Gastroesophageal sphincter (tissue), 4 donors: ENCODE measurements around the gene NPFFR1. TPM values are rescaled to one million over a fixed set of nuclear protein-coding genes. Genes with fewer than 3 reads are reported as not detected.
"Not testable (repeated sequence)": the region's sequence is repeated elsewhere in the genome, so short reads cannot be mapped to it uniquely, and the experiment has no call there.

Experiments used
- ATAC-seq: fragments of 150-250 bp; one replicate; pipeline ENCODE4 v1.9.1; 2016; ENCODE audit warnings: mild to moderate bottlenecking, moderate library complexity
- H3K27ac ChIP-seq, 4 donors: fragments of 200-600 bp; sonication (generic) in 3 of 4; 1 replicate in 3 of 4; 2 replicates in 1 of 4; pipeline ENCODE4 v1.5.1; 2016 to 2019
- H3K27me3 ChIP-seq: fragments of 200-600 bp; sonication (generic); one replicate; pipeline ENCODE4 v1.5.1; 2019
- H3K36me3 ChIP-seq, 2 donors: fragments of 200-600 bp; sonication (generic); one replicate each; pipeline ENCODE4 v1.5.1; 2019; ENCODE audit warnings: control low read depth in 1 of 2
- H3K4me1 ChIP-seq, 3 donors: fragments of 200-600 bp; sonication (generic); 1 replicate in 2 of 3; 2 replicates in 1 of 3; pipeline ENCODE4 v1.5.1; 2016 to 2019; ENCODE audit warnings: control low read depth in 2 of 3
- H3K4me3 ChIP-seq, 2 donors: fragments of 200-600 bp; sonication (generic); one replicate each; pipeline ENCODE4 v1.5.1; 2019; ENCODE audit warnings: mild to moderate bottlenecking in 1 of 2, moderate library complexity in 1 of 2
- H3K9me3 ChIP-seq, 3 donors: fragments of 200-600 bp; sonication (generic); one replicate each; pipeline ENCODE4 v1.5.1; 2017 to 2019; ENCODE audit warnings: control low read depth in 2 of 3
- EP300 ChIP-seq: sonication (generic); formaldehyde crosslinking; IDR thresholded peaks from one replicate; pipeline ENCODE4 v1.6.1; 2017; ENCODE audit warnings: antibody characterized with exemption, mild to moderate bottlenecking
- POLR2A ChIP-seq, 2 donors: fragments of 450-650 bp; IDR thresholded peaks; one replicate each; pipeline ENCODE4 v1.6.1; 2017; ENCODE audit warnings: antibody characterized with exemption in 2 of 2, mild to moderate bottlenecking in 2 of 2, moderate library complexity in 1 of 2
- POLR2AphosphoS5 ChIP-seq: sonication (generic); formaldehyde crosslinking; IDR thresholded peaks from one replicate; pipeline ENCODE4 v1.6.1; 2017; ENCODE audit warnings: antibody characterized with exemption
- WGBS, 2 donors: methylation state at CpG; one replicate each; pipeline ENCODE4 v1.1.5; 2018; ENCODE audit warnings: low coverage in 1 of 2; 5-methylcytosine and 5-hydroxymethylcytosine counted together
- total RNA-seq, 4 donors: library from RNA; depleted of rRNA; stranded (reverse); fragments of >200 nt; gene quantifications; one replicate each; pipeline ENCODE4 v1.1.0, GENCODE V29; 2016
- TF ChIP-seq, protein P1 (sequence below), 4 experiments: fragments of 200-600 bp in 2 of 4; fragments of 450-650 bp in 2 of 4; sonication (generic) in 1 of 4; IDR thresholded peaks; one replicate each; pipeline ENCODE4 v1.5.1; 2017 to 2019; ENCODE audit warnings: antibody characterized with exemption in 4 of 4, mild to moderate bottlenecking in 2 of 4, moderate library complexity in 2 of 4

The NPFFR1 gene
- total RNA-seq, 4 donors from 2014 or later, result under 0.01 to 0.04 (median under 0.01) TPM; not detected in 1

DNA sequence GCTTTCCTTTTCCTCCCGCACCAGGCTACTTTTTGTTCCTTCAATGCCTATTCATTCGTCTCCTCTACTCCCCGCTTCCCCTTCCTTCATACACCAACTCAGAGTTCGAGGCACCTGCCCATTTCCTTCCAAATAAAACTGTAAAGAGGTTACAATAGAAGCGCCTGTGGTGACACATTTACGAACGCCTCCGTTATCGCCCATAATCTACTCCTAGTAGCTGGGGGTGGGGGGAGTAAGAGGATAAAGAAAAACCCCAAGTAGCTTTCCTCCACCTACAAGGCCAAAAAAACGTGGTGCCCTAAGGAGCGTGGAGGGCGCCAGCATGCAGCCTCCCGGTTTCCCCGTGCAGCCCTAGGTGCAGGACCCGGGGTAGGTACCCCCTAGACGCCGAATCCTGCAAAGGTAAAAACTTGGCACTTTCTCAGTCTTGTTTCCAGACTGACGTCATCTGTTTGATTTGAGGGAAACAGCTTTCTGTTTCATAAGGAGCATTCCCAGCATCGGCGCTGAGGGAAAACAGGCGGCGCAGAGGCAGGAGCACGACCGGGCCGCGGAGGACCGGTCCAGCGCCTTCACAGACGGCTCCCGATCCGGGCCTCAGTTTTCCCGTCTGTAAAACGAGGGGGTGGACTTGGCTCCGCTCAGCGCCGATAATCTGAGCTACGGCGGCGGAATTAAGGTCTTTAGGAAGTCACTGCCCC lies 51.5 kb downstream of the NPFFR1 start:
- H3K27ac ChIP-seq, result peak overlapping the region; percentile 5 to 85 (median 79)
- WGBS, 2 donors, result 9 to 13% methylated on average over 18 to 19 of the region's 39 CpGs
- TF ChIP-seq POLR2AphosphoS5 (peak; percentile 88), EP300 (no peak), POLR2A (IDR thresholded peaks at IDR 0.05) (peak; percentile 14 to 32)
- TF ChIP-seq, protein P1, sequence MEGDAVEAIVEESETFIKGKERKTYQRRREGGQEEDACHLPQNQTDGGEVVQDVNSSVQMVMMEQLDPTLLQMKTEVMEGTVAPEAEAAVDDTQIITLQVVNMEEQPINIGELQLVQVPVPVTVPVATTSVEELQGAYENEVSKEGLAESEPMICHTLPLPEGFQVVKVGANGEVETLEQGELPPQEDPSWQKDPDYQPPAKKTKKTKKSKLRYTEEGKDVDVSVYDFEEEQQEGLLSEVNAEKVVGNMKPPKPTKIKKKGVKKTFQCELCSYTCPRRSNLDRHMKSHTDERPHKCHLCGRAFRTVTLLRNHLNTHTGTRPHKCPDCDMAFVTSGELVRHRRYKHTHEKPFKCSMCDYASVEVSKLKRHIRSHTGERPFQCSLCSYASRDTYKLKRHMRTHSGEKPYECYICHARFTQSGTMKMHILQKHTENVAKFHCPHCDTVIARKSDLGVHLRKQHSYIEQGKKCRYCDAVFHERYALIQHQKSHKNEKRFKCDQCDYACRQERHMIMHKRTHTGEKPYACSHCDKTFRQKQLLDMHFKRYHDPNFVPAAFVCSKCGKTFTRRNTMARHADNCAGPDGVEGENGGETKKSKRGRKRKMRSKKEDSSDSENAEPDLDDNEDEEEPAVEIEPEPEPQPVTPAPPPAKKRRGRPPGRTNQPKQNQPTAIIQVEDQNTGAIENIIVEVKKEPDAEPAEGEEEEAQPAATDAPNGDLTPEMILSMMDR (IDR thresholded peaks at IDR 0.05), result no peak
- no peak for ATAC-seq
- H3K27me3 ChIP-seq, result no peaks in the 10 kb centered on the region
- peaks cover 3 to 47% (median 7%) of the 10 kb centered on the region in 3 donors for H3K4me1 ChIP-seq
- H3K36me3 ChIP-seq, result peaks cover 0 to 5% of the 10 kb centered on the region in 2 donors
- H3K4me3 ChIP-seq, result peak overlapping the region; percentile 72 to 91
- H3K9me3 ChIP-seq, result no peaks in the 10 kb centered on the region

DNA sequence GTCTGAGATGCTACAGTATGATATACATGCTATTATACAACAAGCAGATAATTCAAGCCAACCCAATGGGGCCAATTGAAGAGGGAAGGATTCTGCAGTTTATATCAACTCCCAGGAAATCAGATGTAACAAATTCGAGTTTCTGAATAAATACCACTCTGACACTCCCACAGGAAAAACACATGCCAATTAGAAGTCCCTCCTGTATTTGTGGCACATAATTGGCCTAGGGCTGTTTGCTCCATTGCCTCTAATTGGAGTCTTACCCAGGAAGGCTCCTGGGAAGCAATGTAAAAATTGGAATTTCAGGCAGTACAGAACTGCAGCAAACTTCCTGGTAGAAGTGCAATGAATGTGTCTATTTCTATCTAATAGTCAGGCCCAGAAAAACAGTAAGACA lies 55.3 kb downstream of the NPFFR1 start:
- no peak for ATAC-seq
- no peak for TF ChIP-seq EP300
- no peak for TF ChIP-seq POLR2AphosphoS5
- TF ChIP-seq, protein P1 (IDR thresholded peaks at IDR 0.05), result no peak
- no peak for TF ChIP-seq POLR2A (IDR thresholded peaks at IDR 0.05)
- peaks cover 3 to 41% (median 7%) of the 10 kb centered on the region in 3 donors for H3K4me1 ChIP-seq
- WGBS, 2 donors, result 60 to 89% methylated on average over 1 of the region's 1 CpG
- no peak overlapping the region for H3K4me3 ChIP-seq
- H3K27me3 ChIP-seq, result no peaks in the 10 kb centered on the region
- peak overlapping the region in 1 of 4 donors; percentile 29 for H3K27ac ChIP-seq
- no peaks in the 10 kb centered on the region for H3K9me3 ChIP-seq
- H3K36me3 ChIP-seq, result peaks cover 0 to 5% of the 10 kb centered on the region in 2 donors

DNA sequence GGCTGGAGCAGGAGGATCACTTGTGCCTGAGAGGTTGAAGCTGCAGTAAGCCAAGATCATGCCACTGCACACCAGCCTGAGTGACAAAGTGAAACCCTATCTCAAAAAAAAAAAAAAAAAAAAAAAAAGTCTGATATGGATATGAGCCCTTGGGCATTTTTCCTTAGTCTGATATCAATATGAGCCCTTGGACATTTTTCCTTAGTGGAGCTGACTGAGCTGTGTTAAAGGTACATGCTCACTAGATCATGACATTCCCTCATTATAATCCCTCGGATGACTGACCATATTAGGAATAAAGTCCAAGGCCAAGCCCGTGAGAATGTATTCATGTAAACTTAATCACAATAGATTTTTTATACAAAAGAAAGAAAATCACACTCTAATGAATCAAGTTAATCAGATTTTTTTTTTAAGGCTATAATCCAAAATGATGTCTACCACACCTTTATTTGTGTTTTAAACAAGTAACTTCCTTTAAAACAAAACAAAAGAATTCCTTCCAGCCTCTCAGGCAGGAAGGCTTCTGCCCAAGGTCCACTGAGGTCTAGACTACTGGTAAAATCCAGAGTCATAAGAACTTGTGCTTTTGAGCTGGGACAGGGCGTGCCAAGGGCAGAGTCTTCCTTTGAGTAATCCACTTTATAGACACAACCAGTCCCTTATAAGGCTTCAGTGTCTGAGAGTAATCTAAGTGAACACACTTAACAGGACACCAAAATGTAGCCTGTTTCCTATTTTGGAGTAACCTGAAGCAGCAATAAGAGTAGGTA lies 56.1 kb downstream of the NPFFR1 start:
- peaks cover 3 to 40% (median 7%) of the 10 kb centered on the region in 3 donors for H3K4me1 ChIP-seq
- WGBS, 2 donors, result 67 to 69% methylated on average over 3 of the region's 3 CpGs
- peak; percentile 32 for ATAC-seq
- H3K27ac ChIP-seq, result peak overlapping the region in 2 of 4 donors; percentile 5 to 40
- peaks cover 0 to 5% of the 10 kb centered on the region in 2 donors for H3K36me3 ChIP-seq
- no peaks in the 10 kb centered on the region for H3K9me3 ChIP-seq
- H3K27me3 ChIP-seq, result no peaks in the 10 kb centered on the region
- H3K4me3 ChIP-seq, result no peak overlapping the region
- TF ChIP-seq, protein P1 (IDR thresholded peaks at IDR 0.05), result no peak
- TF ChIP-seq POLR2AphosphoS5 (no peak), EP300 (no peak), POLR2A (IDR thresholded peaks at IDR 0.05) (no peak)

DNA sequence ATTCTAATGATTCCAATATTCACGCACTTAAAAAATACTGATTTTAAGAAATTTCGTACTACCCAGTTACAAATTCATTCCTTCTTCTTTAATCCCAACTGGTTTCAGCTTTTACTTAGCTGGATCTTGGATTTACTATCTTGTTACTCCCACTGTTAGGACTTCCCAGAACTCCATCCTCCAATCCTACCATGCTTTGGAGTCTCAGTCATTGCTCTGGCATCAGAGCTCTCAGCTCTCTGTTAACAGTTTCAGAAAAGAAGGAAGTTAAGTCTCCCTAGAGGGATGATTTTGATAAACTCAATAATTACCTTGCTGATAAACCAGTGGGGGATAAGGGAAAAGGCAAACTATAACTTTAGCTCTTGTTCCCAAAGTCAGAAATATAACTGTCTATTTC lies 60.1 kb downstream of the NPFFR1 start:
- WGBS, 2 donors, result 84 to 100% methylated on average over 2 of the region's 2 CpGs

DNA sequence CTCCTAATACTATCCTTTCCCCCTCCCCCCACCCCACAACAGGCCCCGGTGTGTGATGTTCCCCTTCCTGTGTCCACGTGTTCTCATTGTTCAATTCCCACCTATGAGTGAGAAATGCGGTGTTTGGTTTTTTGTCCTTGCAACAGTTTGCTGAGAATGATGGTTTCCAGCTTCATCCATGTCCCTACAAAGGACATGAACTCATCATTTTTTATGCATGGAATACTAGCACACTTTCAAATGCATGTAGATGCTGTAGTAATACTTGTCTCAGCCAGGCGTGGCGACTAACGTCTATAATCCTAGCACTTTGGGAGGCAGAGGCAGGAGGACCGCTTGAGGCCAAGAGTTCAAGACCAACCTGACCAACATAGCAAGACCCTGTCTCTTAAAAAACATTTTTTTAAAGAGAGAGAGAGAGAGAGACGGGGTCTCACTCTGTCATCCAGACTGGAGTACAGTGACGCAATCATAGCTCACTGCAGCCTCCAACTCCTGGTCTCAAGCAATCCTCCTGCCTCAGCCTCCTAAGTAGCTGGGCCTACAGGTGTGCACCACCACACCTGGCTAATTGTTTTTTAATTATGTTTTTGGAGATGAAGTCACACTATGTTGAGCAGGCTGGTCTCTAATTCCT lies 60.9 kb downstream of the NPFFR1 start:
- WGBS, 2 donors, result 70 to 81% methylated on average over 4 to 5 of the region's 9 CpGs
- H3K4me3 ChIP-seq, H3K36me3 ChIP-seq, H3K27me3 ChIP-seq, ATAC-seq, H3K9me3 ChIP-seq: not testable (repeated sequence)
- Histone ChIP-seq H3K4me1 (peaks cover 0 to 21% (median 2%) of the 10 kb centered on the region in 3 donors), H3K27ac (peak overlapping the region in 1 of 4 donors; percentile 20)

More for the DNA sequence above, 60.1 kb downstream of the NPFFR1 start:
- Histone ChIP-seq H3K36me3 (peaks cover 0 to 3% of the 10 kb centered on the region in 2 donors), H3K27me3 (no peaks in the 10 kb centered on the region), H3K9me3 (no peaks in the 10 kb centered on the region), H3K27ac (peak overlapping the region in 1 of 4 donors; percentile 20), H3K4me3 (no peak overlapping the region), H3K4me1 (peaks cover 0 to 29% (median 3%) of the 10 kb centered on the region in 3 donors)
- TF ChIP-seq POLR2AphosphoS5 (no peak), EP300 (no peak), POLR2A (IDR thresholded peaks at IDR 0.05) (no peak)
- TF ChIP-seq, protein P1 (IDR thresholded peaks at IDR 0.05), result no peak
- no peak for ATAC-seq
